GM18861 (cell line): Measurements from ENCODE around the gene PAX3.

Source experiments
- ATAC-seq: cut with Tn5 transposase; IDR thresholded peaks from one replicate; pipeline ENCODE4 v1.9.1; 2021; ENCODE audit not compliant: unreplicated experiment

The PAX3 gene

DNA sequence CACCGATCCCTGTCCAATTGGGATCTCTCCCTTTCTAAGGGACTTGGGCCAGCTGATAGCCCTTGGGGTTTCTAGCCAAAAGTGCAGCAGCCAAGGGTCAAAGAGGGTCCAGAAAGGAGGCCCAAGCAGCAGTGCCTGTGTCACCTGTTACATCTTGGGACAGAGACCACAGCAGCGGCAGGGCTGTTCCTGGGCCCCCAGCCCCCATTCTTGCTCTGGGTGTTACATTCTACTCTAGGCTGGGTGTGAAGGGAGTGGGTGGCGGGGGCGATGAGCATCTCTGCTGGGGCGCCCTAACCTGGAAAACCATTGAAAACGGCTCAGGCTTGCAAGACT is 1.2 kb downstream of the PAX3 start:
- no peak for ATAC-seq

DNA sequence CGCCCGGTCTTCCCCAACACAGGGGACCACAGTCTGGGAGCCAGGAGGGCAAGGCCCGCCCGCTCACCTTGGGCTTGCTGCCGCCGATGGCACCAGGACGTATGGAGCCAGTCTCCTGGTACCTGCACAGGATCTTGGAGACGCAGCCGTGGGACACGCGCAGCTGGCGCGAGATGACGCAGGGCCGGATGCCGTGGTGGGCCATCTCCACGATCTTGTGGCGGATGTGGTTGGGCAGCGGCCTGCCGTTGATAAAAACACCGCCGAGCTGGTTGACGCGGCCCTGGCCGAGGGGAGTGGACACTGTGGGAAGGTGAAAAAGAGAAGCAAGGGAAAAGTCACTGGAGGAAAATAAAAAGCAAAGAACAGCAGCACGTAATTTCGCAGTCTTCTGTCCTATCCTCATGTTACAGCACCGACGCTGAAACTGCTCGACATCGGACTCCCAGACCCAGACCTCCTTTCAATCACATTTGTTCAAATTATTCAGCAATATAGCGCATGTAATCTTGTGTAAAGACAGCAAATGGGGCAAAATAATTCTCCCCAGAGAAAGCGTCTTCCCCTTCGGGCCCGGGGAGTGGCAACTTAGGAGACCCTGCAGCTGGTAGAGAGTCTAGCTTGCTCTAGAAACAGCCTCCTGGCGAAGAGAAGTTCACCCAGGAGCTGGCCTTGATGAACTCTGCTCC is 1.7 kb downstream of the PAX3 start:
- ATAC-seq: no peak

DNA sequence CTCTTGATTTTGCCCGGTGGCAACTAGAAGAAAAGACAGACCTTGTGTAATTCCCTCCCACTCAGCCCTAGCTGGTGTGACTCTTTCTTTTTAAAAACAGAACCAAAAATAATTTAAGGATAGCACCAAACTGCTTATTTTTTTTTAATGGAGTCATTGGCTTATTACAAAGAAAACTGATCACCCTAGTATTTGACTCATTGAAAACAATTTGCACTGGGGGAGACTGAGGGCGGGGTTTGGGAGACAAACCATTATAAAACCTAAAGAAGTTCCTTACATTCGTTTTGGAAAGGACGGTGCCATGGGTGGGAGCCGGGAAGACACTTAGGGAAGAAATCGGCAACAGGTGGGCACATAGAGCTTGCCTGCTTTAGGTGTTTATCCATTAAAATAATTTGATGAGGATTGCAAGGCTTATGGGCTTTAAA is 2.5 kb downstream of the PAX3 start:
- ATAC-seq: no peak

DNA sequence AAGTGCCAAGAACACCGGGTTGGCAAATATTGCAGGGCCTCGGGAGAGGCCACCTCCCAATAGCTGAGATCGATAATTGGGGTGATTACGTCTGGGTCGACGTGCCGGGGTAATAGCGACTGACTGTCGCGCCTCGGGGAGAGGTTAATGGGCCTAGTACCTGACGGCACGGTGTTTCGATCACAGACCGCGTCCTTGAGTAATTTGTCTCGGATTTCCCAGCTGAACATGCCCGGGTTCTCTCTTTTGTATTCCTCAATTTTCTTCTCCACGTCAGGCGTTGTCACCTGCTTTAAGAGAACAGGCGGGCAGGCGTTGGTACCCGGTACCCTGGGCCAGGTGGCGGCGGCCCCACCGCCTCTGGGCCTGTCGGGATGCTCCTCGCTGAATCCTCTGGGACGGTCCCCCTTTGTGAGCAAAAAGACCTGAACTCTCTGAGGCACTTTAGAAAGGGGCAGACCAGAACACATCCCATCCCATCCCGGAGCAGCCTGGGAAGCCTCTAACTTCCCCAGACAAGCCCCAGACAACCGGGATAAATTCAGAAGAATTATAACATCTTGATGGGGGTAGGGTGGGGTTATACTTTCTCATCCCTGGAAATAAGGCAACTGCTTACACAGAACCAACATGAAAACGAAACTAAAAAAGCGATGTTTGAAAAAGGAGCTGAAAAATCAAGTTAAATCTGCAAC is 3.3 kb downstream of the PAX3 start:
- no peak for ATAC-seq

DNA sequence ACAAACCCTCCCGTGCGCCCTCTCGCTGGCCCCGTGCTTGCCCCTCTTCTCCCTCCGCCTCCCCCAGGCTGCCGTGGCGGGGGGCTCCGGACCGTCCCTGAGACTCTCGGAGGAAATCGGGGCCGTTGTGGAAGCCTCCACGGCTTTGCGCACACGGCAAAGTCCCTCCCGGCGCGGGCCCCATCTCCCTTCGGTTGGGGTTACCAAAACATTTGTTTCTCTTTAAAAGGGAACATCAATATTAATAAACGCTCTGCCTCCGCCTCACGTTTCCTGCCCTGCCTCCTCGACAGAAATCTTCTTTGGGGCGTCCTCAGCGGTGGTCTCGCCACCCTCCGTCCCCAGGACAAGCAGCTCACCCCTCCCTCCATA is 3.8 kb downstream of the PAX3 start:
- ATAC-seq: no peak

DNA sequence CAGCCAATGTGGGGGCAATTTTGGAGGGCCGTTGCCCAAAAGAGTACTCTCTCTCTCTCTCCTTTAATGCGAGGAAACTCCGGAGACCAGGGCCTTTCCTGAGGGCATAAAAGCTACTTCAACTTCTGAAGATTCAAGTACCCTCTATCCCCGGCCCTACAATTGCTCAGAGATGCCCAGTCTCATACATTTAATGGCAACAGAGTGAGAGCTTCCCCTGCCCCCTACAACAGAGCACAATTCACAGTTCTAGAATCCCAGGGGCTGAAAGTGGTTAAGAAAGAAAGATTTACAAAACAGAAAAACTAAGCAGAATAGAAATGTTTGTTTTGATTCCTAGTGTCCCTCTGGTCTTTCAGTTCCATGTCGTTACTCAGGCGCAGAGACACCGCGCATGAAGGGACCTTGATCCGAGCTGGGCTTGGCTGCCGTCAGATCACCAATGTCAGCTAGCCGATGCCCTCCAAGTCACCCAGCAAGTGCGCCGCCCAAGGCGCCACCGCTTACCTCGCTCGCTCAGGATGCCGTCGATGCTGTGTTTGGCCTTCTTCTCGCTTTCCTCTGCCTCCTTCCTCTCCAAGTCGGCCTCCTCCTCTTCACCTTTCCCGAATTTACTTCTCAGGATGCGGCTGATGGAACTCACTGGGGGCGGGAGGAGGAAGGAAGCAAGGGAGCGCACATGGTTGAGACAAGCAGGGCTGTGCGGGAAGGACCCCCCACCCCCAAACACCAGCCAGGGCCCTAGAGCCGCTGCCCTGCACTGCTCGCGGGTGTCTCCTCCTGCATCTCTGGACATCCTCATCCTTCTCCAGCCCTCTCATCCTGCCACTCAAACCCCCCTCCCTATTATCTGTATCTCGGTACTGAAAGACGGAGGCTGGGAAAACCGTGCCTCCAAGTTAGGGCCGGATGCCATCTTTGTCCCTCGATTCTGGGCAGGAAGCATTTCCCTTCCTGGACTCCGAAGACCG is 4.9 kb downstream of the PAX3 start:
- no peak for ATAC-seq

DNA sequence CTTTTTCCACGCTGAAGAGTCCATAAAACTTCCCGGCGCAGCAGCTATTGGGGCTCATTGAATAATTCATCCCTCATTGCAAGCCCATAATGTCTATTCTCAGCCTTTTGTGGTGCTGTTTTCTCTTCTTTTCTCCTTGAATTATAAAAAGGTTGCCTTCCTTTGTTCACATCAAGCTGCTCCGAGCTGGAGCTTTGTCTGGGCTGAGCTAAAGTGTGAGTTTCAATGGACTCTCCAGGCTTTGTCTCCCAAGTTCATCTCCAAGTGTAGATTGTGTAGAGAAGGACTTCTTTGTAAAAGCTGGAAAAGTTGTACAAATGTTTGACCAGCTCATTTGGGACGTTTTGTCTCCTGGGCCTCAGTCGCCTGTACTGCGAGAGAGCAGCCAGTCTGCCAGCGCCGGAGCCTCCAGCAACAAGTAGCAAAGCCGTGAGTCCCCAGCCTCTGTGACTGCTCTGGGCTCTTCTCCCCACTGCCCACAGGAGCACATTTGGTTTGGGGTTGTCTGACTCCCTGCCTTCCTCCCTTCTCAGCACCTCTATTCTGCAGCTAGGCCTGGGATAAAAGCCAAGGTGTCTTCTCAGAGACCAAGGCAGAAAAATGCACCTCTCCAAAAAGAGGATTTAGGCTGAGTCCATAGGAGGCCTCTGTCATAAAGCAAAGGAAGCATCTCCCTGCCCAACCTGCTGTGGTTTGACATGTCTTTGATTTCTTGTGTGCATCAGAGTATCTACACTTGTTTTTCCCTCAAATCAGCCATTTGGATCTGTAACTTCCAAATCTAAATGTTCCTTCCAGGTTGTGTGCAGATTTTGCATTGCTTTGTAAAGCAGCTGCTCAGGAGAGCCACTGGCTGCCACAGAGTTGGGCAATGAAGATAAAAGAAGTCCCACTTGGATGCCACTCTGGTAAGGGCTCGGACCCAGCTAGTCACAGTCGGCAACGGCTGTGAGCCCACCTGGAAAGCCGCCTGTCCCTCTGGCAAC is 6.4 kb downstream of the PAX3 start:
- no peak for ATAC-seq

DNA sequence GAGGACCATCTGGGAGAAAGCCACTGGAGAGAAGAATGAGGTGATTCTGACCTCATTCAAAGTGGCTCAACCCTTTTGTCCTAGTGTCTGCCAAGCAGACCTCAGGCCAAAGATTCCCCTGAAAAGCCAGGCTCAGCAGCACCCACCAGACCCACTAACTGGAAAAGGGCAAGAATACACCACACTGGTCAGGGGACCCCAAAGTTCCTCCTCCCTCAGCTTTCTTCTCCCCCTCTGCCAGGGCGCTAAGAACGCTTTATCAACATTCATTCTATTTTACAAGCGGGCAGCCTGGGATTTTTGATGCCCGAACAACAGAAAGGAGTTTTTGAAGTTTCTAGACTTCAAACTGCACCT is 7.3 kb downstream of the PAX3 start:
- no peak for ATAC-seq

DNA sequence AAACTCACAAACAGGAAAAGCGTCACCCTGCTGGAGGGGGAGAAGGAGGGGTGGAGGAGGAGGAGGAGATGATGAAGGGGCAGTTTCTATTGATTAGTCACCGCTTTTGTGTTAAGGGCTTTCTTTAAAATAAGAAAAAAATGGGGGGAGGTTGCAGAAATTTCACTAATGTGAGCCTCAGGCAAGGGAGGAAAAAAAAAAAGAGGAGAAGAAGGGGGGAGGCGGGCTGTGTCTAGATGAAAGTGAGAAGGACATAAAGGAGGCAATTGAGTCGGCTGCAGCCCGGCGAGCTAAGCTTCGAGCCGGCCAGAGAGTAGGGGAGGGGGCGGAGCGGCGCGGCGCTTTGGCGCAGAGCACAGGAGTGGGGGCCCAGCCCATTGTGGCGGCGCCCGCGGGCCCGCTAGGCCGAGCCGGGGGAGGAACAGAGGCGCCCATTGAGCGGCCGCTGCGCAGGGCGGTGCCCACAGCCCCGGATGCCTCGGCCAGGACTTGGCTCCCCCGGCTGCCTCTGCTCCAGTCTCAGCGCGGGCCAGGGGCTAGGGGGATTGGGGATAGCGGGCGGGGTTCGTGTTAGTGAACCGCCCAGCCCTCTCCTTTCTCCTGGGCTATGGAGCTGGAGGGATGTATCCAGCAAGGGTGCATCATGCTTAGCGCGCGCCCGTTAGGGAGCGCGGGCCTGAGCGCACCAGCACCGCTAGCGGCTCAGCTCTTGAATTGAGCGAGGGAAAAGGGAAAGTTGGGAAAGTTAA is 7.9 kb downstream of the PAX3 start:
- no peak for ATAC-seq

DNA sequence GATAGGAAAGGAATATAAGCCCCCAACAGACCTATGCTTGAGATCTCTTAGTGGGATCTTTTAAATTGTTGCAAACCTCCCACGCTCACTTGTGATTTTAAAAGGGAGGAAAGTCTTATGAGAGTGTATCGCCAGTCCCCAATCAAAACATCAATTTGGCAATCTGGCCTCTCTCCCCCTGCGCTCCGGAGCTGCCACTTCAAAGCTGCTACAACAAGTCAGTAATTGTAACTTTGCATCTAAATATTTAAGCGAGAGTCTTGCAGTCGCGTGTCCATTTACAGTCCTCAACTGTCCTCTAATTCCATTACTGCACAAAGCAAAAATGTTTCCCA is 8.4 kb downstream of the PAX3 start:
- ATAC-seq: no peak

DNA sequence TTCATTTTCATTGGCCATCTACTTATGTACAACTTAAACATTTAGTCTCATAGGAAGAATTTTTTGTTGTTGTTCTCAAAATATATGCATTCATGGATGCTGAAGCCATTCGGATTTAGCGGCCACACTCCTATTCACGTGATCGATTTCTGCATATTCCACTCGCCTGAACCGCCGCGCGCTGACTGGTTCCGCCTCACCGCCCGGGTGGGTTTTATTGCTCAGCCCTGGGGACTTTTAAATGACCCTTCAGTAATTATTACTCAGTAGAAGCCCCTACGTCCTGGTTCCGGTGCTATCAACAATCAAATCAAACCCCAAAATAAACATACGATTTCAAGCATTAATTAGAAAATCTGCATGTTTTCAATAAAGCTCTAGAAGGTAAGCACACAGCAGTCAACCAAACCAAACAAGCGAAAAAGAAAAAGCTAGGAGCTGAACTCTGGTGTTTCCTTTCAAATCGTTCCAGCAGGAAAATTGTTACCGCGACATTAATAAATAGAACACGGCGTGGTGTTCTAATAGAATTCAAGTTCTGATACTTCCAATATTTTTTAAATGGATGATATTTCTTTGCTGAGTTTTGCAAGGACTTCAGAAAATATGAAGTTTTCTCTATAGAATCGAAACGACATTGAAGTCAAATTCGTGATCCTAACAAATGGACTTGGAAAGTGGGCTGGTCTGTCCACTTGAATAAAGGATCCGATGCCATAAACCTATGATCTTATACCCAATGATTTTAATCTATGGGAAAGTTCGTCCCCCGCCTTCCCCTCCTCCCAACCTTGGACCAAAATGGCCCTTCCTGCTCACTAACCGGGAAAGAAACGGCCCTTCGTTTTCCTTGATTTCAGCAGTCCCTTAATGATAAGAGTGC is 9.3 kb downstream of the PAX3 start:
- ATAC-seq: no peak

DNA sequence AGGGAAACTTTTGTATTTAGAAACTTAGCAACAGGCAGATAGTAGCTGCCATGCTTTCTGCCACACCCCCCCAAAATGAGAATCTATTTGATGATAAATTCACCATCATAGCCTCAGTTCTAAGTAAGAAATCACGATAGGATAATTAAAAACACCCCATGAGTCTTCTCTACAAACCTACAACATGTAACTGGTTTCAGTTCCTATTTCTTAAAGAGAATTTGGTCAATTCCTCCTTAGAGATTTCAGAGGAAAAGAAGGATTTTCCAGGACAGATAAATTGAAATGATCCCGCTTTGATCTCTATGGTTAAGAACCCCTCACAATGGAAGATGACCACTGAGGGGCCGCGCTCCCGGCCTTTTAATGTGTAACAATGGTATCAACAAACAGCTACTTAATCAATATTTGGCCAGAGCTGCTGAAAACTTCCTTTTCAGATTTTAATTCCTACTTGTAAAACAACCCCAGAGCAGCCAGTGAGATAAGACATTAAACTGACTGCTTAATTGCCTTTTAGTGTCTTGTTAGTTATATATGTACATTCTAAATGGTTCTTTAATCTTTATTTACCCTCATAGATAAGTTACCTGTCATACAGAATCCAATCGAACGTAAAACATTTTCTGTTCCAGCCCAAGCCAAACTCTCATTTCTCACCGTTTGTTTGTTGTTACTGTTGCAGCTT is 10.1 kb downstream of the PAX3 start:
- no peak for ATAC-seq

DNA sequence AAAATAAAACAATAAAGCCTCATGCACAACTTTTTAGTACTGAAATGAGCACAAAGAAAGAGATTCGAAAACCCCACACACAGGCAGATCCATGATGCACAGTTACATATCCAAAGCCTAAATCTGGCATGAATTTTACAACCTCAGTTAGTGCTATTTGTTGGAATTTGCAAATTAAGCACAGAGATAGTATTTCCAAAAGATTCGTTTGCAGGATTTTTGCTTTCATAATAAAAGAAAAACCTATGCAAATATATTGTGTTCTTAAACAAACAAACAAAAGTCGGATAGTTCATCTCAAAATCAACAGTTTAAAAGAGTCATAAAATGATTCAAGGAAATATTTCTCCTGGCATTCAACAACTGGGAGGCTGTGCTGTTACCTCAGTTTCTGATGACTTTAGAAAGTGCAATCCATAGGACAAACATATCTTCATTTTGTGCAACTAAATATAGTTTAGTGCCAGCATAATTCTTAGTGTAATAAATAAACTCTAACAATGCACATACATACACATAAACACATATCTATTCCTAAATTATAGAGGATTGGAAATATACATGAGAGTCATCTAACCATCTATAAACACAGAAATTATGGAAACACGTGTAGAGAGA is 10.8 kb downstream of the PAX3 start:
- ATAC-seq: no peak

DNA sequence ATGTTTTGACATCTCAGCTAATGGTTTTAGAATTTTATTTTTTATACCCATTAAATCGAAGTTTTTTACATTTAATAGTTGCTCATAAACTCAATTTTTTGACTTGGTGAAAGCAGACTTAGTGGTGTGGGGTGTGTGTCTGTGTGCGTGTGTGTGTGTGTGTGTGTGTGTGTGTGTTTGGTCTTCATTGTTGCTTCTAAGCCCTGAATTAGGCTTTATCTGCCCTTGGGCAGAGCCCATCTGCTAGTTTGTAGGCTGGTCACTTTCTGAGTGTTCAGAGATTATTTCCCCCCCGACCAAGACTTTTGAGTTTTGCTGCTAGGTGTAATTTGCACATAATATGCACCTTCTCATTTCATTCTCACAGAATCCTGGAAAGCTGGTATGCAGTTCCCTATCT is 14.3 kb downstream of the PAX3 start:
- no peak for ATAC-seq

DNA sequence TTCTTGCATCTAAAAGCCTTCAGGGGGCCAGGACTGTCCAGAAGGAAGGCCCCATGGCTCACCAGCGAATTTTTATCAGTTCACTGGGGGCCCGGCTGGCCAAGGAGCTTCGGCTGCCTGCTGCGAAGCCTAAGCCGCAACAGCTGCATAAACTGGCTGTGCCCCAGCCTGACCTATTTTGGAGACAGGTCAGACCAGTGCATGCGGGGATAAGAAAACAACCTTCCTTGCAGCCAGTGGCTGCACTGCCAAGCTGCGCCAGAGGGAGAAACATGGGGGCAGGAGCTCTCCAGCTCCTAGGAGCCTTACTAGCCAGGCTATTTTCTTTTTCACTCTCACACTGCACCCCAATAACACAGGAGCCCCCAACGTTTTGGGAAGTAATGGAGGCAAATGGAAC is 15.2 kb downstream of the PAX3 start:
- ATAC-seq: no peak

DNA sequence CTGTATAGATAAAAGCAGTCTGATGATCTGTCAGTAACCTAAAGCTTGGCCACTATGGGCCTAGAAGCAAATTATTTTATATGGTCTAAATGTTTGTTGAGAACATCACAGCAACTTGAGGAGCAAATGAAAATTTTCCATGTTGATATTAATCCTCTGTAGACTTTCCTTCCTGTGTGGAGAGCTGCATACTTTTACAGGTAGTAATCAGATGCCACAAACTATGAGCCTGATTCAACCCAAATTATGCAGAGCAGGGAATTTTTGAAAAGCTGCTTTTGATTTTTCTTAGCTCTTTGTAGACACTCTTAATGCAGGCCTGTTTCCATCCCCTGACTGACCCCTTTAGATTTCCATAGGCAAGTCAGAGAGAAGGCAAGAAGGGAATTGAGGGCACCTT is 17.3 kb downstream of the PAX3 start:
- ATAC-seq: no peak

DNA sequence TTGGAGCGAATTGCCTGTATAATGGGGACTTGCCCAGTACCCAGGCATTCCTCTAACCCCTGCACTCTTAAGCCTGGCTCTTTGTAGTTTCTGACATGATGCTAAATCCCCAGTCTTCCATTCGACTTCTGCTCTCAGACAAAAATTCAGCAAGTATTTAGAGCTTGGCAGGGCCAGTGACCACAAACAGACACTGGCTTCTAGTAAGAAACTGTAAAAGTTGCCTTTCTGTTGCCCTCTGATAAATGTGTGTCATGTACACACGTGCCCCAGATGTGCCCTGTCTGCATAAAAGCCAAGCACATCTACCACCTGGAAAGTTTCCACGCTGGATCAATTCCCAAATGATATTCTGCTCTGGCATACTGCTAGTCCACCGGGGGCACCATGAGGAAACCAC is 18.0 kb downstream of the PAX3 start:
- no peak for ATAC-seq

DNA sequence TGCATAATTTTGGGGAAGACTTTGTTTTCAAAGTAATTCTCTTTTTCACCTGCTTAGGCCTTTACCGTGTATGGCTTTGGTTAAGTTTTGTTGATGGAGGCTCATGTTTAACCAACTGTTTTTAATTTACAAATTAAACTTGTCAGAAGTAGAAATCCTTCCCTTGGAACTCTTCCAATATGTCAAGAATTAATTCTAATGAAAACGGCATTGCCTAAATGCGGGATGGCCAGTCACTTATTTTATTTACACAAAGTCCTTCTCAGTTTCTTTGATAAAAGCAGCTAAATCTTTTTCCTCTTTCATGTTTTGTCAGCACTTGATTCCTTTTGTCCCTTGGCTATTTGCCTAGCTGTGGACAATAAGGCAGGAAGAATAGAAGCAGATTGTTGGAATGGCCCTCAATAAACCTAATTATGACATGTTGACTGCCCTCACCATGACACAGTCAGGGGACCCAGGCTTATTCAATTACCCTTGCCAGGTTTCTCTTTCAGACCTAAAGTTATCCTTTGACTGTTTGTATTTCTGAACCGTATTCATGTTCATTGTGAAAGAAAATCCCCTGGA is 26.3 kb downstream of the PAX3 start:
- ATAC-seq: no peak
